GM12892 (cell line): Measurements from ENCODE around the gene PLCG2.

Experiments used
- POLR2A ChIP-seq: IDR thresholded peaks from 2 replicates; pipeline ENCODE4 v1.6.1; 2011; ENCODE audit warnings: low read depth, low read length, control low read depth
- POLR2AphosphoS5 ChIP-seq: IDR thresholded peaks from 2 replicates; pipeline ENCODE4 v1.6.1; 2011; ENCODE audit warnings: low read depth, low read length, control low read depth
- TAF1 ChIP-seq: IDR thresholded peaks from 2 replicates; pipeline ENCODE4 v1.6.1; 2011; ENCODE audit warnings: low read depth, mild to moderate bottlenecking, control low read depth, low read length, borderline replicate concordance

GRCh38 chr16:81745704-81746558, 33.2 kb upstream of the PLCG2 start:
- TF ChIP-seq POLR2AphosphoS5 (no peak), POLR2A (peak; percentile 41; the same call in 1 of the 2 replicates), TAF1 (no peak)
